Loucy (cell line): Measurements from ENCODE around the gene PRR36.

Experiments used
- H2AFZ ChIP-seq: fragments of 200-600 bp; sonication (generic); 2 replicates; pipeline ENCODE4 v1.6.0; 2016; ENCODE audit warnings: antibody characterized with exemption, mild to moderate bottlenecking, low read length, moderate library complexity
- H3F3A ChIP-seq: fragments of 200-600 bp; 2 replicates; pipeline ENCODE4 v1.6.0; 2016; ENCODE audit warnings: antibody characterized with exemption, low read depth, mild to moderate bottlenecking
- H3K27me3 ChIP-seq: fragments of 200-600 bp; sonication (generic); 2 replicates; pipeline ENCODE4 v1.6.1; 2014; ENCODE audit warnings: low read length, mild to moderate bottlenecking; ENCODE audit not compliant: insufficient read depth, poor library complexity, severe bottlenecking
- H3K36me3 ChIP-seq: fragments of 200-600 bp; sonication (generic); 2 replicates; pipeline ENCODE4 v1.6.1; 2016; ENCODE audit warnings: low read length; ENCODE audit not compliant: insufficient read depth
- H3K4me1 ChIP-seq: fragments of 200-600 bp; sonication (generic); 2 replicates; pipeline ENCODE4 v1.5.1; 2014; ENCODE audit warnings: low read length, mild to moderate bottlenecking; ENCODE audit not compliant: insufficient read depth, poor library complexity, severe bottlenecking
- H3K4me2 ChIP-seq: fragments of 200-600 bp; sonication (generic); 2 replicates; pipeline ENCODE4 v1.6.0; 2014; ENCODE audit warnings: antibody characterized with exemption, low read length, low read depth, mild to moderate bottlenecking; ENCODE audit not compliant: poor library complexity, severe bottlenecking
- H3K4me3 ChIP-seq: fragments of 200-600 bp; sonication (generic); 2 replicates; pipeline ENCODE4 v1.5.1; 2014; ENCODE audit warnings: low read length, mild to moderate bottlenecking, mixed read lengths; ENCODE audit not compliant: poor library complexity, severe bottlenecking
- H3K79me2 ChIP-seq: fragments of 200-600 bp; sonication (generic); 2 replicates; pipeline ENCODE4 v1.6.1; 2014; ENCODE audit warnings: low read length; ENCODE audit not compliant: insufficient read depth
- H3K9ac ChIP-seq: fragments of 200-600 bp; sonication (generic); 2 replicates; pipeline ENCODE4 v1.6.0; 2014; ENCODE audit warnings: mild to moderate bottlenecking, low read depth, low read length, moderate library complexity; ENCODE audit not compliant: poor library complexity, severe bottlenecking
- H3K9me2 ChIP-seq: fragments of 200-600 bp; sonication (generic); replicated peaks from 2 replicates; pipeline ENCODE4 v1.6.1; 2016; ENCODE audit warnings: low read depth, low read length, mixed read lengths
- H3K9me3 ChIP-seq: fragments of 200-600 bp; sonication (generic); 2 replicates; pipeline ENCODE4 v1.6.1; 2014; ENCODE audit warnings: mild to moderate bottlenecking, antibody characterized with exemption, low read length, low read depth; ENCODE audit not compliant: insufficient read depth
- H4K20me1 ChIP-seq: fragments of 200-600 bp; sonication (generic); 2 replicates; pipeline ENCODE4 v1.6.0; 2014; ENCODE audit warnings: antibody characterized with exemption, low read length, mild to moderate bottlenecking; ENCODE audit not compliant: insufficient read depth, poor library complexity, severe bottlenecking
- CTCF ChIP-seq: fragments of 200-600 bp; sonication (generic); conservative IDR thresholded peaks from 2 replicates; pipeline ENCODE4 v1.5.1; 2014; ENCODE audit warnings: mild to moderate bottlenecking, antibody characterized with exemption, low read length
- EZH2phosphoT487 ChIP-seq: fragments of 200-600 bp; IDR thresholded peaks from 2 replicates; pipeline ENCODE4 v1.6.1; 2018; ENCODE audit warnings: antibody characterized with exemption, mild to moderate bottlenecking, moderate library complexity, borderline replicate concordance

Gene PRR36

GRCh38 chr19:7872306-7873204 lies 1.6 kb downstream of the PRR36 start:
- Histone ChIP-seq H3K36me3 (no peaks in the 10 kb centered on the region), H3F3A (peaks cover 4% of the 10 kb centered on the region; the same call in 1 of the 2 replicates), H3K9me3 (no peaks in the 10 kb centered on the region), H3K4me2 (no peak overlapping the region), H3K27me3 (no peaks in the 10 kb centered on the region), H3K9ac (no peak overlapping the region), H3K4me1 (peaks cover 16% of the 10 kb centered on the region), H3K79me2 (no peaks in the 10 kb centered on the region), H2AFZ (no peak overlapping the region), H3K4me3 (no peak overlapping the region), H3K9me2 (no peaks in the 10 kb centered on the region), H4K20me1 (no peaks in the 10 kb centered on the region)
- no peak for TF ChIP-seq CTCF
- TF ChIP-seq EZH2phosphoT487: no peak

- H3K4me2 ChIP-seq: peak overlapping the region; percentile 40
- no peak overlapping the region for H2AFZ ChIP-seq
- TF ChIP-seq CTCF (no peak), EZH2phosphoT487 (no peak)
- H3F3A ChIP-seq: peaks cover 4% of the 10 kb centered on the region; the same call in 1 of the 2 replicates
- H3K9me2 ChIP-seq: no peaks in the 10 kb centered on the region
- H3K79me2 ChIP-seq: no peaks in the 10 kb centered on the region
- H3K4me1 ChIP-seq: peaks cover 16% of the 10 kb centered on the region
- H3K9ac ChIP-seq: no peak overlapping the region
- H3K4me3 ChIP-seq: no peak overlapping the region
- no peaks in the 10 kb centered on the region for H3K27me3 ChIP-seq
- H3K9me3 ChIP-seq: no peaks in the 10 kb centered on the region
- H4K20me1 ChIP-seq: no peaks in the 10 kb centered on the region
- H3K36me3 ChIP-seq: no peaks in the 10 kb centered on the region
Measured at GRCh38 chr19:7871437-7872305, 2.5 kb downstream of the PRR36 start.

GRCh38 chr19:7870571-7871436 lies 3.4 kb downstream of the PRR36 start:
- H3F3A ChIP-seq: peaks cover 4% of the 10 kb centered on the region; the same call in 1 of the 2 replicates
- H3K9me2 ChIP-seq: no peaks in the 10 kb centered on the region
- H2AFZ ChIP-seq: no peak overlapping the region
- H4K20me1 ChIP-seq: no peaks in the 10 kb centered on the region
- peak overlapping the region; percentile 11 for H3K4me3 ChIP-seq
- no peak for TF ChIP-seq EZH2phosphoT487
- no peak for TF ChIP-seq CTCF
- H3K4me1 ChIP-seq: peaks cover 16% of the 10 kb centered on the region
- peak overlapping the region; percentile 40 for H3K4me2 ChIP-seq
- H3K9ac ChIP-seq: no peak overlapping the region
- H3K27me3 ChIP-seq: no peaks in the 10 kb centered on the region
- H3K9me3 ChIP-seq: no peaks in the 10 kb centered on the region
- no peaks in the 10 kb centered on the region for H3K36me3 ChIP-seq
- H3K79me2 ChIP-seq: no peaks in the 10 kb centered on the region
